Measurements from ENCODE around the gene MCL1. TPM values are rescaled to one million over a fixed set of nuclear protein-coding genes. Genes with fewer than 3 reads are reported as not detected.
"Not testable (repeated sequence)": the region's sequence is repeated elsewhere in the genome, so short reads cannot be mapped to it uniquely, and the experiment has no call there.

MCL1 gene
- total and polyA plus RNA-seq, 5 experiments from 2014 or later = 125 to 291 (median 170) TPM

DNA sequence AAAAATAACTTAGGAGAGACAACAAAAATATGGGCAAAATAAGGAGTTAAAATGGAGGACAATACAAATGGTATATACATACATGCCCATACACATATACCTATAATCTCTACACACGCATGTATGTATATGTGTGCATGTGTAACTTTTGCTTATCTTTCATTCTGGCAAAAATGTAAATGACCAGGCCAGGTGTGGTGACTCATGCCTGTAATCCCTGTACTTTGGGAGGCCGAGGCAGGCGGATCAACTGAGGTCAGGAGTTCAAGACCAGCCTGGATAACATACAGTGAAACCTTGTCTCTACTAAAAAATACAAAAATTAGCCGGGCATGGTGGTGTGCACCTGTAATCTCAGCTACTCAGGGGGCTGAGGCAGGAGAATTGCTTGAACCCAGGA, 18.9 kb upstream of the MCL1 start:
- H3K4me3 Mint-ChIP-seq, DNase-seq, H3K9me3 Mint-ChIP-seq, ATAC-seq, H3K27me3 Mint-ChIP-seq: not testable (repeated sequence)
- H3K27ac Mint-ChIP-seq = peak overlapping the region in 2 of 10 donors; percentile 6 to 79
- H3K4me1 Mint-ChIP-seq = peaks cover 8 to 20% (median 12%) of the 10 kb centered on the region in 4 donors
- POLR2A ChIA-PET = interaction anchor here (0.7 to 0.9 kb wide), 2 partner anchors 37 to 38 kb away, joined by 5 to 7 read pairs; no protein-coding TSS in a partner anchor
- H3K36me3 Mint-ChIP-seq = peaks cover 0 to 26% (median 4%) of the 10 kb centered on the region in 3 donors

DNA sequence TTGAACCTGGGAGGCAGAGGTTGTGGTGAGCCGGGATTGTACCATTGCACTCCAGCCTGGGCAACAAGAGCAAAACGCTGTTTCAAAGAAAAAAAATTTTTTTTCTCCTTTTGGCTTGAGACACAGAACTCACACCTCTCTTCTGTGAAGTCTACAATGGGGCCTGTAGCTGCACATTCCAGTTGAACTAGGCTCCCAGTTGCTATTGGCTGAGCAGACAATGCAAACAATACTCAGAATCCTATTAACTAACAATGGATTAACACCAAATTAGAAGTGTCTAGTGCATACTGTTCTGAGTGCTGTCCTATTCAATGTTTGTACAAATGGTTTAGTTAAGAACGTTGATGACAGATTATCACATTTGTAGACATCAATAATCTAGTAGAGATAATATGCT, 17.6 kb upstream of the MCL1 start:
- DNase-seq (no peak), ATAC-seq (no peak)
- Mint-ChIP-seq H3K4me3 (no peak overlapping the region), H3K36me3 (peaks cover 0 to 25% (median 4%) of the 10 kb centered on the region in 3 donors), H3K27ac (peak overlapping the region in 1 of 10 donors; percentile 65), H3K4me1 (peaks cover 8 to 18% (median 12%) of the 10 kb centered on the region in 4 donors), H3K27me3 (no peaks in the 10 kb centered on the region), H3K9me3 (no peaks in the 10 kb centered on the region)
- POLR2A ChIA-PET = no interaction called here

DNA sequence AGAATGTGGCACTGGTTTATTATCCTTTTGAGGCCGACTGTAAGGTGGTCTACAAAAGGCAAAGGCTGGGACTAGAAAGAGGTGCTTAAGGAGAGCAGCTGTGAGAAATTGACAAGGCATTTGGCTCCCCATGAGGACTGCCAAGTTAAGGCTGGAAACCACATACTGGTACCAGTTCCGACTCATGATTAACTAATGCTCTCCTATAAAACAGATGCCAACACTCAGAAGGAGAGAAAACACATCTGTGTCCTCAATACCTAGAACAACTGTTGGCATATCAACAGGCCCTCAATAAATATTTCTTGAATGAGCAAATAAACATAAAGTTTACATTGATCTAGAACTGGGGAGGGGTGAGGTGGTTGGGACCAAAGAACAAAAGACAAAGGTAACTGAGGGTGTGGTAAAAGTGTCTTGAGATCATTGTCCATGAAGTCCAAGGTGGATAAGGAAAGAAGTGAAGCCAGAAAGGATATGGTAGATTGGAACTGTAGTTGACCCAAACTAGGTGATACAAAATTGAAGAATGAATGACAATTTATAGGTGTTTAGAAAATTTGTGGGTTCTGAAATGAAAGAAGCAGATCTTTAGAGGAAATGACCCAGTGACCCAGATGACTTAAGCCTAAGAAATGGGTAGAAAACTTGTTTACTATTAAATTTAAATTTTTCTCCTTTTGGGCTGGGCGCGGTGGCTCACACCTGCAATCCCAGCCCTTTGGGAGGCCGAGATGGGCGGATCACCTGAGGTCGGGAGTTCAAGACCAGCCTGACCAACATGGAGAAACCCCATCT, 16.9 kb upstream of the MCL1 start:
- Mint-ChIP-seq H3K9me3 (no peaks in the 10 kb centered on the region), H3K27ac (peak overlapping the region in 3 of 10 donors; percentile 4 to 65 (median 49)), H3K4me1 (peaks cover 8 to 18% (median 12%) of the 10 kb centered on the region in 4 donors), H3K4me3 (no peak overlapping the region), H3K27me3 (no peaks in the 10 kb centered on the region), H3K36me3 (peaks cover 0 to 25% (median 4%) of the 10 kb centered on the region in 3 donors)
- POLR2A ChIA-PET = no interaction called here
- DNase-seq (no peak), ATAC-seq (no peak)

DNA sequence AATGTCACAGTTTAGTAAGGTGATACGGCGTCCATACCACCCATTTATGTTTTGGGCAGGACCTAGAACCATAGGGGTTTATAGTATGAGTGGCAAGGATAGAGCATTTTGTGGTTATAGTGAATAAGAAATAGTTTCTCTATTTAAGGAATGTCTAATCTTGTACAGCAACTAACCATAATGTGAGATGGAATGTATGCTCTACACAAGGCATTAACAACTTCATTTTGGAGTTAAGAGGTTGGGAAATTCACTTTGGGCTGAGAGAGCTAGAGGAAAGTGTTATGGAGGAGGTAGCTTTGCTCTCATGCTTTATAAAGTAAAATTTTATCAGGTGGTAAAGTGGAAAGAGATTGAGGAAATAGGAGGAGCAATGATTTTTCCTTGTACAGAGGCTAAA, 3.0 kb upstream of the MCL1 start:
- H3K27me3 Mint-ChIP-seq = no peaks in the 10 kb centered on the region
- H3K36me3 Mint-ChIP-seq = peaks cover 14 to 20% (median 19%) of the 10 kb centered on the region in 3 donors
- ATAC-seq (no peak), DNase-seq (no peak)
- H3K27ac Mint-ChIP-seq = peak overlapping the region in 3 of 10 donors; percentile 24 to 48 (median 42)
- H3K4me1 Mint-ChIP-seq = peaks cover 14 to 21% (median 19%) of the 10 kb centered on the region in 4 donors
- peaks cover 0 to 4% (median 0%) of the 10 kb centered on the region in 9 donors for H3K9me3 Mint-ChIP-seq
- H3K4me3 Mint-ChIP-seq = no peak overlapping the region
- POLR2A ChIA-PET = interaction anchor here (1.2 to 16.4 kb wide), 2 partner anchors 9 to 19 kb away, joined by 3 to 1195 read pairs; no protein-coding TSS in a partner anchor

DNA sequence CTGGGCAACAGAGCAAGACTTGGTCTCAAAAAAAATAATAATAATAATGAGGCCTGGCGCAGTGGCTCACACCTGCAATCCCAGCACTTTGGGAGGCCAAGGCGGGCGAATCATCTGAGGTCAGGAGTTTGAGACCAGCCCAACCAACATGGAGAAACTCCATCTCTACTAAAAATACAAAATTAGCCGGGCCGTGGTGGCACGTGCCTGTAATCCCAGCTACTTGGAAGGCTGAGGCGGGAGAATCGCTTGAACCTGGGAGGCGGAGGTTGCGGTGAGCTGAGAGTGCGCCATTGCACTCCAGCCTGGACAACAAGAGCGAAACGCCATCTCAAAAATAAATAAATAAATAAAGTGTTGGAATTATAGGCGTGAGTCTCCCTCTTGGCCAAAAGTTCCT, 2.6 kb upstream of the MCL1 start:
- ATAC-seq, H3K4me3 Mint-ChIP-seq, DNase-seq, H3K27me3 Mint-ChIP-seq, H3K9me3 Mint-ChIP-seq: not testable (repeated sequence)
- Mint-ChIP-seq H3K27ac (peak overlapping the region in 1 of 10 donors; percentile 33), H3K4me1 (peaks cover 14 to 21% (median 19%) of the 10 kb centered on the region in 4 donors), H3K36me3 (peaks cover 18 to 25% (median 24%) of the 10 kb centered on the region in 3 donors)
- POLR2A ChIA-PET = interaction anchor here (1.2 to 16.4 kb wide), 2 partner anchors 9 to 18 kb away, joined by 3 to 1195 read pairs; no protein-coding TSS in a partner anchor

DNA sequence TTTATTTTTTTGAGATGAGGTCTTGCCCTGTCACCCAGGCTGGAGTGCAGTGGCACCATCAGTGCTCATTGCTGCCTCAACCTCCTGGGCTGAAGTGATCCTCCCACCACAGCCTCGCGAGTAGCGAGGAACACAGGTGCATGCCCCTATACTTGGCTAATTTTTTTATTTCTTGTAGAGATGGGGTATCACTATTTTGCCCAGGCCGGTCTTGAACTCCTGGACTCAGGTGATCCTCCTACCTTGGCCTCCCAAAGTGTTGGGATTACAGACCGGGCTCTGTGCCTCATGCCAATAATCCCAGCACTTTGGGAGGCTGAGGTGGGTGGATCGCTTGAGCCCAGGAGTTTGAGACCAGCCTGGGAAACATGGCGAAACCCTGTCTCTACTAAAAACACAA, 2.0 kb upstream of the MCL1 start:
- peaks cover 14 to 21% (median 19%) of the 10 kb centered on the region in 4 donors for H3K4me1 Mint-ChIP-seq
- peak overlapping the region in 1 of 10 donors; percentile 36 for H3K27ac Mint-ChIP-seq
- DNase-seq, H3K27me3 Mint-ChIP-seq, H3K9me3 Mint-ChIP-seq, H3K4me3 Mint-ChIP-seq, ATAC-seq: not testable (repeated sequence)
- POLR2A ChIA-PET = interaction anchor here (0.6 to 16.4 kb wide), 2 partner anchors 18 to 185 kb away, joined by 3 to 1195 read pairs; no protein-coding TSS in a partner anchor
- peaks cover 23 to 30% (median 29%) of the 10 kb centered on the region in 3 donors for H3K36me3 Mint-ChIP-seq

DNA sequence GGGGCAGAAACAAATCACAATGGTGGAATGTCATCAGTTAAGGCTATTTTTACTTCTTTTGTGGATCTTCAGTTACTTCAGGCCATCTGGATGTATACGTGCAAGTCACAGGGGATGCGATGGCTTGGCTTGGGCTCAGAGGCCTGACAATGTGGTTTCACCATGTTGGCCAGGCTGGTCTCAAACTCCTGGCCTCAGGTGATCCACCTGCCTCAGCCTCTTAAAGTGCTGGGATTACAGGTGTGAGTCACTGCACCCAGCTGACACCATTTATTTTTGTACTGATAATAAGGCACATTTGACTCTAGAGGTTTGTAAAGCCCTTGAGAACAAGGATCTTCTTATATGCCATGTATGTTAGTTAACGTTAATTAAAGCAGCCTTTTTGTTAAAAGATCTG, 1.6 kb upstream of the MCL1 start:
- Mint-ChIP-seq H3K4me3 (peak overlapping the region in 7 of 10 donors; percentile 0 to 96 (median 84)), H3K36me3 (peaks cover 28 to 34% (median 34%) of the 10 kb centered on the region in 3 donors), H3K27ac (peak overlapping the region; percentile 89 to 99 (median 97)), H3K4me1 (peaks cover 17 to 24% (median 21%) of the 10 kb centered on the region in 4 donors)
- DNase-seq, H3K27me3 Mint-ChIP-seq, H3K9me3 Mint-ChIP-seq, ATAC-seq: not testable (repeated sequence)
- POLR2A ChIA-PET = interaction anchor here (0.6 to 16.4 kb wide), 2 partner anchors 17 to 185 kb away, joined by 3 to 1195 read pairs; no protein-coding TSS in a partner anchor

DNA sequence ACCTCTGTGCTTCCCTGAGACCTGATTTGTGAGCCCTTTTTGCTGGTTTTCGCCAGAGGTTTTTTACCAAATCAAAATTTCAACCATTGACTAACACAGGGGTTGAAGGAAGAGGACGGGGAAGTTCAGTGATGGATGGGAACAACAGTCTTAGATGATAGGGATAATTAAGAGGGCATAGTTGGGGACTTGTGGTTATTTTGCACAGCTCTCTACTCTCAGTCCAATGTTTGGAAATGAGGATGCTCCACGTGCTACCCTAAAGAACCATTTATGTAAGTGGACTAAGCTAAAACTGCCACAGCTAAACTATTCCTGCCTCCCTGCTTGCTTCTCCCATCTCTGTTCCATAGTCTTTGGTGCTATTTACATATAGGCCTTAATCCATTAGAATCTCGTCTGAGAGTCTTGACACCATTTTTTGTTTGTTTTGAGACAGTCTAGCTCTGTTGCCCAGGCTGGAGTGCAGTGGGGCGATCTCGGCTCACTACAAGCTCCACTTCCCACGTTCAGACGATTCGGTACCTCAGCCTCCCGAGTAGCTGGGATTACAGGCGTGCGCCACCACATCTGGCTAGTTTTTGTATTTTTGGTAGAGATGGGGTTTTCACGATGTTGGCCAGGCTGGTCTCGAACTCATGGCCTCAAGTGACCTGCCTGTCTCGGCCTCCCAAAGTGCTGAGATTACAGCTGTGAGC, 684 bp upstream of the MCL1 start:
- H3K4me3 Mint-ChIP-seq = peak overlapping the region; percentile 71 to 96 (median 84)
- no peaks in the 10 kb centered on the region for H3K27me3 Mint-ChIP-seq
- POLR2A ChIA-PET = interaction anchor here (0.6 to 16.4 kb wide), 25 partner anchors 9 to 702 kb away, joined by 3 to 1195 read pairs (median 4); partner anchors contain the start of genes ANP32E, APH1A, ENSA and FALEC
- DNase-seq (no peak), ATAC-seq (peak; percentile 1 to 2)
- peaks cover 18 to 33% (median 27%) of the 10 kb centered on the region in 4 donors for H3K4me1 Mint-ChIP-seq
- H3K9me3 Mint-ChIP-seq = peaks cover 0 to 4% (median 0%) of the 10 kb centered on the region in 9 donors
- H3K36me3 Mint-ChIP-seq = peaks cover 35 to 43% (median 42%) of the 10 kb centered on the region in 3 donors
- peak overlapping the region; percentile 89 to 99 (median 97) for H3K27ac Mint-ChIP-seq

DNA sequence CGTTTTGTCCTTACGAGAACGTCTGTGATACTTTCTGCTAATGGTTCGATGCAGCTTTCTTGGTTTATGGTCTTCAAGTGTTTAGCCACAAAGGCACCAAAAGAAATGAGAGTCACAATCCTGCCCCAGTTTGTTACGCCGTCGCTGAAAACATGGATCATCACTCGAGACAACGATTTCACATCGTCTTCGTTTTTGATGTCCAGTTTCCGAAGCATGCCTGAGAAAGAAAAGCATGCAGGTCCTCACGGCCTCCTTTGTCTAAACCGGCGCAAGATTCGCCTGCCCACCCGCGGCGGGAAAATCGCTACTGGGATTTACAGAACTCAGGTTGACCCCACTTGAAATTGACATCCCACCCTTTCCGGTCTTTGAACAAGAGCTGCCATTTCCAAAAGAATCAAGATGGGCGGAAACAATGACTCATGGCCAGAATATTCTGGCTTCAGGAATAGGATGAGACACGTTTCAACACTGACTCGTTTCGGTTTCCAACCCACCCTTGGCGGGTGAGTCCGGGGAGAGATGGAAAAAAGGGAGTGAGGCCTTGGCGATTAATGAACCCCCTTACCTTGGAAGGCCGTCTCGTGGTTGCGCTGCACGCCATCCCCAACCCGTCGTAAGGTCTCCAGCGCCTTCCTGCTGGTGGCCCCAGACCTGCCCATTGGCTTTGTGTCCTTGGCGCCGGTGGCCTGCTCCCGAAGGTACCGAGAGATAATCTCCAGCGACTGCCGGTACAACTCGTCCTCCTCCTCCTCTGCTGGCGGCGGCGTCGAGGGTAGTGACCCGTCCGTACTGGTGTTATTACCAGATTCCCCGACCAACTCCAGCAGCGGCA, 919 bp downstream of the MCL1 start:
- peak in 6 of 10 donors; percentile 23 to 50 (median 43) for DNase-seq
- no peak for ATAC-seq
- Mint-ChIP-seq H3K4me1 (peaks cover 23 to 47% (median 38%) of the 10 kb centered on the region in 4 donors), H3K9me3 (peaks cover 0 to 4% (median 0%) of the 10 kb centered on the region in 9 donors), H3K27ac (peak overlapping the region; percentile 95 to 99 (median 98)), H3K27me3 (no peaks in the 10 kb centered on the region), H3K36me3 (peaks cover 35 to 57% (median 56%) of the 10 kb centered on the region in 3 donors), H3K4me3 (peak overlapping the region; percentile 94 to 99 (median 97))
- POLR2A ChIA-PET = interaction anchor here (0.5 to 16.4 kb wide), 14 partner anchors 11 to 690 kb away, joined by 3 to 1195 read pairs (median 6); partner anchors contain the start of genes ANP32E, ENSA, RPRD2 and SETDB1

DNA sequence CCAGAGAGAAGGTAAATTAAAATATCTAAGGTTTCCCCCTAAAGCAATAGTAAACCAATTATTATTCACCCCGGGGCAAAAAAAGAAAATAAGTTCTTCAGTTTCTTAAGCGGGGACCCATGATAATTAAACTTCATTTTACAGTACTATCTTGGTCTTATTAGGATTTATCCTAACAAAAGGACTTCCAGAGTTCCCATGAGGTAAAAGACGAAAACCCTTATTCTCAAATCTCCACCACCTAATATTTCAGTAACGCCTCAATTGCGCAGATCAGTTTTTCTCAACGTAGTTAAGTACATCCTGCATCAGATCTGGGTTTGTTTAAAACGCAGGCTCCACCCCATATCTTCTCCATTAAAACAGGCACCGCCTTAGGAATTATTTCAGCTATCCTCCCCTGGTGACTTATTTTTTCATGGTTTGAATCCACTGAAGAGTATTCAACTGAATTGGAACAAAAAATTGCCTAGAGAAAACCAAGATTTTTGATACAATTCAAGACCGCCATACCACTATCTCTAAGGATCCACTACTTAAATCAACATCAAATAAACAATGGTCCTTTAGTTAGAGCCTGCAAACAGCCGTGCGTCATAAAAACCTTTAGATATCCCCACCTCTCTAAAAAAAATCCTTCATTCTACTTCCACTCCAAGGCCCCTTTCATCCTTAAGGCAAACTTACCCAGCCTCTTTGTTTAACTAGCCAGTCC, 1.7 kb downstream of the MCL1 start:
- DNase-seq (peak in 6 of 10 donors; percentile 40 to 81 (median 64)), ATAC-seq (peak; percentile 16 to 48)
- peaks cover 0 to 4% (median 0%) of the 10 kb centered on the region in 9 donors for H3K9me3 Mint-ChIP-seq
- peaks cover 38 to 65% (median 64%) of the 10 kb centered on the region in 3 donors for H3K36me3 Mint-ChIP-seq
- H3K4me1 Mint-ChIP-seq = peaks cover 23 to 55% (median 44%) of the 10 kb centered on the region in 4 donors
- H3K4me3 Mint-ChIP-seq = peak overlapping the region; percentile 94 to 99 (median 97)
- peak overlapping the region; percentile 95 to 99 (median 98) for H3K27ac Mint-ChIP-seq
- H3K27me3 Mint-ChIP-seq = no peaks in the 10 kb centered on the region
- POLR2A ChIA-PET = interaction anchor here (0.5 to 16.4 kb wide), 8 partner anchors 14 to 689 kb away, joined by 3 to 1195 read pairs (median 4); partner anchors contain the start of genes ANP32E, ENSA and RPRD2

All from naive thymus-derived CD8-positive, alpha-beta T cell (primary cell).